BLaER1 (cell line): ENCODE data around the gene RPS21.
A peak's percentile ranks its signal among the peaks of the same experiment; 100 is the strongest.

Experiments used
- H3K27ac ChIP-seq: shearing (Covaris generic); formaldehyde crosslinking; 2 replicates; pipeline ENCODE4 v1.8.1; 2022
- H3K27me3 ChIP-seq: shearing (Covaris generic); formaldehyde crosslinking; 2 replicates; pipeline ENCODE4 v1.8.1; 2022
- H3K36me3 ChIP-seq: shearing (Covaris generic); formaldehyde crosslinking; 2 replicates; pipeline ENCODE4 v1.8.1; 2022
- H3K4me1 ChIP-seq: shearing (Covaris generic); formaldehyde crosslinking; 2 replicates; pipeline ENCODE4 v1.8.1; 2022
- H3K4me2 ChIP-seq: shearing (Covaris generic); formaldehyde crosslinking; 2 replicates; pipeline ENCODE4 v1.8.1; 2022
- H3K4me3 ChIP-seq: shearing (Covaris generic); formaldehyde crosslinking; 2 replicates; pipeline ENCODE4 v1.8.1; 2022
- H3K9ac ChIP-seq: shearing (Covaris generic); formaldehyde crosslinking; 2 replicates; pipeline ENCODE4 v1.8.1; 2022
- H3K9me3 ChIP-seq: shearing (Covaris generic); formaldehyde crosslinking; 2 replicates; pipeline ENCODE4 v1.8.1; 2022
- H4K20me1 ChIP-seq: shearing (Covaris generic); formaldehyde crosslinking; 2 replicates; pipeline ENCODE4 v1.8.1; 2022
- Cebpa-rat ChIP-seq: shearing (Covaris generic); IDR thresholded peaks from 2 replicates; pipeline ENCODE4 v1.8.1; 2022

RPS21 gene

DNA sequence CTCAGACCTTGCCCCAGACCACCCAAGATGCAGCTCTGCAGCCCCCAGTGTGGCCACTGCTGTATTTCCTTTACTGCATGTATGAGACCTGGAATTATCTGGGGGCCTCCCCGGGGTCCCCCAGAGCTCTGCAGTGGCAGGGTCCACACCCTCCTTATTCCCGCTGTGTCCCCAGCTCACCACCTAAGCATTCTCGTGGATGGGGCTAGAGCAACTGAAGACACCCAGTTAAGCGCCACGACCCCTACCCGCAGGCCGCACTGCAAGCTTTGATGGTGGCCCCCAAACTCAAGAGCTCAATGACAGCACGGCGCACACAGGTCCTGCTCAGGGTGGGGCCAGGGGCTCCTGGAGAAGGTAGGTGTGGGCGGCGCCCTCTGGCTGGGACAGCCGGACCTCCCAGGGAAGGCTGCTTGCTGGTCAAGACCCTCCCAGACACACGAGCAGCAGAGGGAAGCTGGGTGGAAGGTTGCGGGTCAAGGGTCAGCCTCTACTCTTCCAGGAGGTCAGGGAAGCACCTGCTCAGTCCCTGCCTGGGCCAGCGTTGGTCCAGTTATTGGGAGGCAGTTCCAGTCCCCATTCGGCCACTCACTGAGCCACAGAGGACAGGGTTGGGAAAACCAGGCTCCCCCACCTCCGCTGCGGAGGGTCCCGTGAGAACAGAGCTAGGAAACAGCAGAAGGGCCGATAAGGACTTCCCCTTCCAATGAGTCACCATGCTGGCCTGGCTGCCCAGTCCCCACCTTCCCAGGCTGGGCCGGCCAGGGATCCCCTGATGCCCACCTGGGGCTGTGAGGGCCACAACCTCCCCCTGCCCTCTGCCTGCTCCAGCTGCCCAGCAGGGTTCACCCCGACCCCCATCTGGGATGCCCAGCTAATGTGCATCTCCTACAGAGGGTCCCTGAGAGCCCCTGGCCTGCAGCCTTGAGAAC, 22.7 kb upstream of the RPS21 start:
- Histone ChIP-seq H3K36me3 (peaks cover 13% of the 10 kb centered on the region; the same call in 1 of the 2 replicates), H3K4me1 (peaks cover 85% of the 10 kb centered on the region), H3K4me3 (no peak overlapping the region), H3K27ac (no peak overlapping the region), H4K20me1 (peaks cover 66% of the 10 kb centered on the region), H3K27me3 (peaks cover 47% of the 10 kb centered on the region), H3K4me2 (peak overlapping the region; percentile 99), H3K9me3 (no peaks in the 10 kb centered on the region), H3K9ac (0 out of 2 replicates have a peak overlapping the region, but pooled peaks have one; percentile 24)
- no peak for TF ChIP-seq Cebpa-rat

GRCh38 chr20:62364911-62365736, 21.8 kb upstream of the RPS21 start:
- peak overlapping the region; percentile 99 for H3K4me2 ChIP-seq
- H3K9ac ChIP-seq: no peak overlapping the region

GRCh38 chr20:62365814-62366369, 21.0 kb upstream of the RPS21 start:
- H3K4me1 ChIP-seq: peaks cover 94% of the 10 kb centered on the region
- H3K27ac ChIP-seq: peak overlapping the region; percentile 86
- no peak for TF ChIP-seq Cebpa-rat
- H4K20me1 ChIP-seq: peaks cover 57% of the 10 kb centered on the region
- peaks cover 13% of the 10 kb centered on the region; the same call in 1 of the 2 replicates for H3K36me3 ChIP-seq
- peak overlapping the region; percentile 86 for H3K9ac ChIP-seq
- peak overlapping the region; percentile 86 for H3K4me3 ChIP-seq
- H3K9me3 ChIP-seq: no peaks in the 10 kb centered on the region
- peak overlapping the region; percentile 99 for H3K4me2 ChIP-seq
- peaks cover 58% of the 10 kb centered on the region for H3K27me3 ChIP-seq

More at GRCh38 chr20:62364911-62365736, 21.8 kb upstream of the RPS21 start:
- no peaks in the 10 kb centered on the region for H3K9me3 ChIP-seq
- no peak overlapping the region for H3K4me3 ChIP-seq
- H3K36me3 ChIP-seq: peaks cover 13% of the 10 kb centered on the region; the same call in 1 of the 2 replicates
- H3K27ac ChIP-seq: no peak overlapping the region
- peaks cover 90% of the 10 kb centered on the region for H3K4me1 ChIP-seq
- no peak for TF ChIP-seq Cebpa-rat
- H3K27me3 ChIP-seq: peaks cover 57% of the 10 kb centered on the region
- H4K20me1 ChIP-seq: peaks cover 60% of the 10 kb centered on the region

DNA sequence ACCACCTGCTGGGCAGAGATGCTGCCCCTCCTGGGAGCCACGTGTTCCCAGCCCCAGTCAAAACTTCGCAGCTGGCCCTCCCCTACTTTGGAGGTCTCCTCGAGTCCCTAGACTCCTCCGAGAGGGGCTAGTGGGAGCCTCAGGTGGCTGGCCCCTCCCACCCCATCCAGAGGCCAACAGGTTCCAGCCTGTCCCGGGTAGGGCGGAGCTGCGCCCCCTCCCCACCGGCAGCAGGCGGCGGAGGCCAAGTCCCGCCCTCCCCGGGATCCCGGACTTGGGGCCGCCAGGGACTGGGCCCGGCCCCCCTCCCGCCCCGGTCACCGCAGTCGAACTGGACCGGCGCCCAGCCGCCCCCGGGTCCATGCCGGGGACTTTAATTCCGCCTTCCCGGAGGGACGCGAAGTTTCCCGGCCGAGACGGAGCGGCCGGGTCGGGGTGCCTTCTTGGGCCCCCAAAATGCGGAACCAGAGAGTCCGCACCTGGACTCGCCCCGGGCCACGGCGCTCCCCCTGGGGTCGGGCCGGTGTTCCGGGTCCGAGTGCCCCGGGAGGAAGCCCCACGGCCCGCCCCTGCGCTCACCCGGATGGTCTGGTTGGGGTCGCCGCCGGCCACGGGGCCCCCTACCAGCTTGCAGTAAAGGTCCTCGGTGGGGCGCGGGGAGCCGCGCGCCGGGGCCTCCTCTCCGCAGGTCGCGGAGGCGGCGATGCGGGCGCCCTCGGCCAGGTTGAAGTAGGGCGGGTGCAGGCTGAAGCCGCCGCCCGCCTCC, 20.4 kb upstream of the RPS21 start:
- peak overlapping the region; percentile 86 for H3K9ac ChIP-seq
- peaks cover 89% of the 10 kb centered on the region for H3K4me1 ChIP-seq
- peaks cover 51% of the 10 kb centered on the region for H4K20me1 ChIP-seq
- H3K4me2 ChIP-seq: peak overlapping the region; percentile 99
- H3K27ac ChIP-seq: peak overlapping the region; percentile 86
- H3K27me3 ChIP-seq: peaks cover 58% of the 10 kb centered on the region
- peaks cover 10% of the 10 kb centered on the region; the same call in 1 of the 2 replicates for H3K36me3 ChIP-seq
- no peak for TF ChIP-seq Cebpa-rat
- H3K4me3 ChIP-seq: peak overlapping the region; percentile 86
- no peaks in the 10 kb centered on the region for H3K9me3 ChIP-seq

- H3K4me1 ChIP-seq: peaks cover 85% of the 10 kb centered on the region
- H3K4me3 ChIP-seq: peak within 1 kb of the TSS; percentile 86
- TF ChIP-seq Cebpa-rat: no peak
- peak within 1 kb of the TSS; percentile 89 for H3K27ac ChIP-seq
- H3K9me3 ChIP-seq: no peaks in the 10 kb centered on the region
- H3K9ac ChIP-seq: peak within 1 kb of the TSS; percentile 86
- H3K27me3 ChIP-seq: peaks cover 58% of the 10 kb centered on the region
- peaks cover 3% of the 10 kb centered on the region; the same call in 1 of the 2 replicates for H3K36me3 ChIP-seq
- H4K20me1 ChIP-seq: peaks cover 44% of the 10 kb centered on the region
- peak within 1 kb of the TSS; percentile 99 for H3K4me2 ChIP-seq
These were observed 19.7 kb upstream of the RPS21 start, which contains the start of gene LAMA5 for GRCh38 chr20:62367136-62367632. Gene LAMA5, minus strand, starts transcription at chr20:62367312. Its CDS starts 67 bp downstream, at chr20:62367245.

DNA sequence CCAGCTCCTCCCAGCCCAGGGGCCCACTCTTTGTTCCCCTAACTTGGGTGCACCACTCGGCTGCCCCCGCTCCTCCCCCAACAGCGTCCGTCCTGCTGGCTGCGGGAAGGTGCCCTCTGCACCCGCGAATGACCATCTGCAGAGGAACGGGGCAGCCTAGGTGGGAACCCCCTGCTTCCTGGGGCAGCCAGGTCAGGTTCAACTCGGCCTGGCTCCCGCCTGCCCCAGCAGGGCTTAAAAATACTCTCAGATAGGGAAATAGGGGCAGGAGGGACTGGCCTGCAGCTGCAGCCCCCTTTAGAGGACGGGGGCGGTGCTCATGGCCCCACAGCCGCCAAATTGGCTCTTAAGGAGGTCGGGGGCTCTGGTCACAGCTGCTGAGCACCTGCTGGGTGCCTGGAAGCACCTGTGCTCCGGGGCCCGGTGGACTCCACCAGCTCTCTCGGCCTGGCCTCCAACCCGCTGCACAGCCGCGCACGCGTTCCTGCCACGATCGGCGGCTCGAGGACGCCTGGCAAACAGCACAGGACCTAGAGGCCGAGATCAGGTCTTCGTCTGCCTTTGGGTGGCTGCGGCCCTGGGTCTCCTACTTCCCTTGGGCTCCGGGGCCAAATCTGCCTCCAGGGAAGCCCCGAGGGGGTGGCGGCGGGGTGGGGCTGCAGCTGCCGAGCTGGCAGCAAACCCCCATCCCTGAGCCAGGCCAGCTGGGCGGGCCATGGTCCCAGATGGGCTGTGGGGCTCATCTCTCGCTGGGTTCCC, 19.1 kb upstream of the RPS21 start:
- Histone ChIP-seq H3K4me2 (peak overlapping the region; percentile 99), H3K4me3 (peak overlapping the region; percentile 86), H3K9ac (peak overlapping the region; percentile 86), H3K27me3 (peaks cover 58% of the 10 kb centered on the region), H3K27ac (peak overlapping the region; percentile 89), H3K9me3 (peaks cover 4% of the 10 kb centered on the region), H3K4me1 (peaks cover 78% of the 10 kb centered on the region), H4K20me1 (peaks cover 38% of the 10 kb centered on the region), H3K36me3 (no peaks in the 10 kb centered on the region)
- no peak for TF ChIP-seq Cebpa-rat

DNA sequence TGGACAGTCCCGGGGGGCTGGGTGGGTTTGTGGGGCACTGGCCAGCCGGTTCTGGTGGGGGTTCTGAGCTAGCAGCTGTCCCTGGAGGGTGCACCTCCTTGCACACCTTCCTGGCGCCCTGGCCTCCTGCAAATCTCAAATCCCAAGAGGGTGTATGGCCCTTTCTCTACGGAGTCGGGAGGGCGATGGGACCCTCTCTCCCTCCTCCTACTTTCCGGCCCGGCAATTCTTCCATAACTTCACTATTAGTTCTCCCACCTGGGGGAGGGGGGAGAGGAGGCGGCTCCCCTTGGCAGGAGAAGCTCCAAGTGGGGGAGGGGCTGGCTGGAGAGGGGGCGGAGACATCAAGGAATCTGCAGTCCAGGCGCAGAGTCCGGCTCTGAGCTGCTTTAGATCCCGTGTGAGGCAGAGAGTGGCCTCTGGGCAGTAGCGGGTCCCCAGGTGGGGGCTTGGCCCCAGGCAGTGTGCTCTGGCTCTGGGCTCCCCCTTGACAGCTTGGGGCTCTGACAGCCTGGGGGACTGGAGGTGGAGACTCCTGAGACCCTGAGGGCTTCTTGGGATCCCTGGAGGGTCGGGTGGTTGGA, 18.4 kb upstream of the RPS21 start:
- Histone ChIP-seq H3K9me3 (peaks cover 10% of the 10 kb centered on the region), H3K4me1 (peaks cover 72% of the 10 kb centered on the region), H4K20me1 (peaks cover 31% of the 10 kb centered on the region), H3K27ac (peak overlapping the region; percentile 89), H3K27me3 (peaks cover 58% of the 10 kb centered on the region), H3K4me2 (peak overlapping the region; percentile 99), H3K9ac (peak overlapping the region; percentile 86), H3K4me3 (peak overlapping the region; percentile 86), H3K36me3 (no peaks in the 10 kb centered on the region)
- no peak for TF ChIP-seq Cebpa-rat
